Stimulated activated CD4-positive, alpha-beta T cell treated with anti-CD3 and anti-CD28 coated beads, Interleukin-4, amount 100 ng/mL, for 24 hours (primary cell): ENCODE measurements around the gene VPS72.

Experiments used
- DNase-seq: peaks from one replicate; pipeline ENCODE4 v3.0.0-alpha.2; 2020

Gene VPS72

GRCh38 chr1:151143057-151143435 is 47.0 kb downstream of the VPS72 start:
- no peak for DNase-seq

DNA sequence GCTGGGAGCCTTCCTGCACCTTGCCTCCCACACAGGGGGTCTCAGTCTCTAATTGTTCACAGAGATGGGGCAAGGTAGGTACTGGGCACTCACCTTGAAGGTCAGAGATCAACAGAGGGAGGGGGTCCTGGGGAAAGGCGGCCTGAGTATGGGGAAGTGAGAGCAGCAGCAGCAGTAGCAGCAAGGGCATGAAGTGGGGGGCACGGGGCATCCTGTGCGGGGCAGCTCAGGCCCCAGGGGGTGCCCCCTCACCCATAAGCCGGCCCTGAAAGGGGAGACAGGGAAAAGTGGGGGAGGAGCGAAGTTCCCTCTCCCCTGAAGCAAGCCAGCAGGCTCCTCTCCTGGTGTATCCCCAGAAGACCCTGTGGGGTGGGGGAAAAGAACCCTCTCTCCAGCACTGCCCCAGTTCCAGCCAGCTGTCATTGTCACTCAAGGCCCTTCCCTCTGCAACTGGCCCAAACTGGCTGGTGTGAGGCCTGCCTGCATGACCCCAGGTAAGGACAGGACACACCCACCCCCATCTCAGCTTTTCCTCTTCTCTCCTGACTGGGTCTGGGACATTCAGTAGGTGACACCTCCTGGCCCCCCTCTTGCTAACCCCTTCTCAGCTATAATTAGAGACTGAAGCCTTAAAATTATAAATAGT is 47.5 kb downstream of the VPS72 start:
- DNase-seq = no peak

- no peak for DNase-seq
Measured at GRCh38 chr1:151137789-151138188, 52.2 kb downstream of the VPS72 start.

- no peak for DNase-seq
Measured at GRCh38 chr1:151135433-151136385, 54.3 kb downstream of the VPS72 start.

- no peak for DNase-seq
Measured at GRCh38 chr1:151134991-151135390, 55.0 kb downstream of the VPS72 start.

- DNase-seq = no peak
Measured at GRCh38 chr1:151134396-151134795, 55.6 kb downstream of the VPS72 start.

DNA sequence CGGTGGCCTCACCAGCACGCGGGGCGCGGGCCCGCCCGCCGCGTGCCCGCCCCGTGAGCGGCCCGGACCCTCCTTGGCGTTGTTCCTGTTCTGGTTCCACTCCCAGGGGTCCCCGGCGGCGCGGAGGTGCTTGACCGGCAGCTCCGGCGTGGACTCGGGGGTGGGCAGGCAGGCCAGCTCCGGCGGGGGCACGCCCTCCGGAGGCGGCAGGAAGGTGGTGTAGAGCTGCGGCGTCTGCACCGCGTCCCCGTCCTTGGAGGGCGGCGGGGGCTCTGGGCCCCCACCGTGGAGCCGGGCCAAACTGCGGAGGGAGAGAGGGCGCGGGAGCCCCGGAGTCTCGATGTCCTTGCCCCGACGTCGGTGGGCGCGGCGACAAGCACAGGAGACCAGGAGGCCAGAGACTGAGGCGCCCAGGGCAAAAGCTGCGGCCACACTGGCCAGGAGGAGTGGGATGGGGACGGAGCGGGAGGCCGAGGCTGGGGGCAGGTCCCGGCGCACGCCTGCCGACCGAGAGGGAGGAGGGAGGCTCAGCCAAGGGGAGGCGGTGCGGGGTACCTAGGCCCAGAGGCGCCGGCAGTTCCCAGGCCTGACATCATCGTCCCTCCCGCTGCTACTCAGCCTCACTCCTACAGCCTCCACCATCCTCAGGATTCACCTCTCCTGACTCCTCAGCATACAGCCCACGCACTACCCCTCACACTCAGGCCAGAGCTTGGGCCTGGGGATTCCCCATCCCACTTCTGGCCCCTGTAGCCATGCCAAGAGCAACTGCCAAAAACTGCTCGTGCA is 56.8 kb downstream of the VPS72 start:
- DNase-seq = no peak

- no peak for DNase-seq
Measured at GRCh38 chr1:151132335-151133017, 57.5 kb downstream of the VPS72 start.

DNA sequence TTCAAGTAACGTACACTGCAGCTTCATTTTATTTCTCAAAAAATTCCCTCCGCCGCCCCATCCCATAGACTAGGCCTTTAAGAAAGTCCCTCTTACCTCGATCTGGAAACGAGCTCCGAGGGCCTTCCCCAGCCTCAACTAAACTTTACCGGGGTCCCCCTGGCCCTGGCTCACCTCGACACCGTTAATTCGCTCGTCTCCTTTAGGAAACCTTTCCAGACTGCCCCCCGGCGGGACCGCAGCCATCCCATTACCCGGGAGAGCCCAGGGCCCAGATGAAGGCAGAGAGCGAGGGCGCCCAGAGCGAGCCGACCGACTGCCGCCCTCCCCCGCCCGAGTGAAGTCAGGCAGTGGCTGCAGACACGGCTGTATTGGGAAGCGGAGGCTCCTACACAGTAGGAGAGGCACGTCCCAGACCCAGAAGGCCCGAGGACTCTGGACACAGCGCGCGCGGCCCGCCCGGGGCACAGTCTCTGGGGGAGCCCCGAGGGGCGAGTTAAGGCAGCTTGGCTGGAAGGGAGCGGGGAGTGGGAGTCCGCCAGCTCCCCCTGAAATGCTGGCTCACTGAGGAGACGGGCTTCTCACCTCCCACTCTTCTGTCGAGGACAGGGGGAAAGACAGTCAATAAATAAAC is 58.2 kb downstream of the VPS72 start:
- DNase-seq = no peak

GRCh38 chr1:151130987-151131586 is 58.9 kb downstream of the VPS72 start:
- DNase-seq = peak; percentile 88

DNA sequence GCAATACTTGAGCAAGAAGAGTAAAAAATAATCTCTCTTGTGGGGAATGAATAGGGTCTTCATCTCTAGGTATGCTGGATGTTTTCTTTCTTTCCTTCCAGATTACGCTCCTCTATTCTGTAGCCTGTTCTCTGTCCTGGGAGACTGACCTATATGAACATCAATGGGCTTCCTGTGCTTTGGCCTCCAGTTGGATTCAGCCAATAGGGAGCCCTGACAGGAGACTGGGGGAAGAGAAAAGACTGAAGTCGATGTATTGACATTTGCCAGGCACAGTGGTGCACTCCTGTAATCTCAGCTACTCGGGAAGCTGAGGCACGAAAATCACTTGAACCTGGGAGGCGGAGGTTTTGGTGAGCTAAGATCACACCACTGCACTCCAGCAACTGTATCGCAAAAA is 61.2 kb downstream of the VPS72 start:
- DNase-seq = no peak
